HL-60/S4 treated with phorbol 12-myristate 13-acetate at 8.2 ng/mL for 4 days and 3 days (cell line): ENCODE measurements around the gene ZNF407.
"Not testable (repeated sequence)": the region's sequence is repeated elsewhere in the genome, so short reads cannot be mapped to it uniquely, and the experiment has no call there.

Source experiments
- in situ Hi-C: fragments of 300-500 bp; cut with MboI; formaldehyde crosslinking; loops from 2 replicates; pipeline ENCODE4 v1.15.0; 2022; ENCODE audit warnings: low sequenced_read_pairs

ZNF407 gene

DNA sequence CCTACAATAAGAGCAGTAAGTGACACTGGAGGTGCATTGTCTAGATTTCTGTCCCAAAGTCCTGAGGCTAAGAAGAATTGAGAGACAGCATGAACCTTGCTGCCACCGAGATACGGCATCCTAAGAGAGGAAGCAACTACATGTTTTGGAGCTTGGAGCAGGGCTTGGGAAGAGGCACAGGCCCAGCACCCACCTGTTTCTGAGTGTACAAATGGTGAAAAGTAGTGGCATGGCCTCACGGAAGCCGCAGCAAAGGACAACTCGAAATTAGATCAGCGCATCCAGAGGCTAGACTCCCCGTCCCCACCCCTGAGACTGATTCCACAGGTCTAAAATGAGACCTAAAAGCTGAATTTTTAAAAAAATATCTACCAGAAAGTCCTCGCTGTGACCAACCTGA lies 483.8 kb downstream of the ZNF407 start:
- in situ Hi-C loops = no loop called here

DNA sequence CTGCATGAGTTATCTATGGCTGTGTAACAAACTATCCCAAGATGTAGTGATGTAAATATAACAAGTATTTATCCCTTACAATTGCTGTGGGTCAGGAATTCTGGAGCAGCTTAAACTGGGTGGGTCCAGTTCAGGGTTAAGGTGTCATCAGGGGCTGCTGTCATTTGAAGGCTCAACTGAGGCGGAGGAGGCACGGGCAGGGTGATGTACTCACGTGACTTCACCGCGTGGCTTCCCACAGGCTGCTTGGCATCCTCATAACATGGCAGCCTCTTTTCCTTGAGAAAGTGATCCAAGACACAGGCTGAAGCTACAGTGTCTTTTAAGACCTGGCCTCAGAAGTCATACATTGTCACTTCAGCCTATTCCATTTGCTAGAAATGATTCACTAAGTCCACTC lies 485.5 kb downstream of the ZNF407 start:
- in situ Hi-C loops = no loop called here

GRCh38 chr18:75083761-75084160 lies 486.1 kb downstream of the ZNF407 start:
- in situ Hi-C loops = no loop called here

- in situ Hi-C loops = not testable (repeated sequence)
Observed at GRCh38 chr18:75085676-75086075, 488.0 kb downstream of the ZNF407 start.

DNA sequence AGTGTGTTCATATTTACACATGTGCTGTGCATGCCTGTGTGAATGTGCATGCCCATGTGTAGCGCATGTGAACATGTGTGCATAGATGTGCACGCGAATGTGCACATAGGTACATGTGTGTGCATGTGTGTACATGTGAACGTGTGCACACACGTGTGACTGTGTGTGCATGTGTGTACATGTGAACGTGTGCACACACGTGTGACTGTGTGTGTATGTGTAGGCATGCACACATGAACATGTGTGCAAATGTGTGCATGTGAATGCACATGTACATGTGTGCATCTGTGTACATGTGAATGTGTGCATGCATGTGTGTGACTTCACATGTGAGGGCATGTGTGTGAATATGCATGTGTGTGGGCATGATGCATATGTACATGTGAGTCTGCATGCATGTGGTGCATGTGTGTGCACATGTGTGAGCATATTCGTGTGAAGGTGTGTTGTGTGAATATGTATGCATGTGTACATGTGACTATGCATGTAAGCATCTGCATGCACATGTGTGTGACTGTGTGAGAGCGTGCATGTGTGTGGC lies 488.9 kb downstream of the ZNF407 start:
- in situ Hi-C loops = no loop called here

GRCh38 chr18:75087119-75088020 lies 489.7 kb downstream of the ZNF407 start:
- in situ Hi-C loops = no loop called here

DNA sequence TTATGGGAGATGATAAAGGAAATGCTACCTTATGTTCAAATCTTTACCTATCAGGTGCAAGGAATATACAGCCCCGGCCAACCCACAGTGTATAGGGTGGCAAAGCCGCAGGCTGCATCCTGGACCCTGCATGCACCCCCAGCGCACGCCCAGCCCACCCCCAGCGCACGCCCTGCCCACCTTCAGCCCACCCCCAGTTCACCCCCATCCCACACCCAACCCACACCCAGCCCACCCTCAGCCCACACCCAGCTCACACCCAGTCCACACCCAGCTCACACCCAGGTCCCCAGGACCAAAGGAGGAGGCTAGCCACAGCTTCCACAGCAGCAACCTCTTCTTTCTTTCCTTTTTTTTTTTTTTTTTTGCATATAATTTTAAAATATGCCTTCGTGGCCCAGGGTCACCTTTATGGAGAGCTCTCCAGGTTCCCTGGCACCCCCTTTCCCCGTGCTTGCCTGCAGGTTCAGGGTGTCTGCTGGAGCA lies 490.4 kb downstream of the ZNF407 start:
- in situ Hi-C loops = no loop called here

DNA sequence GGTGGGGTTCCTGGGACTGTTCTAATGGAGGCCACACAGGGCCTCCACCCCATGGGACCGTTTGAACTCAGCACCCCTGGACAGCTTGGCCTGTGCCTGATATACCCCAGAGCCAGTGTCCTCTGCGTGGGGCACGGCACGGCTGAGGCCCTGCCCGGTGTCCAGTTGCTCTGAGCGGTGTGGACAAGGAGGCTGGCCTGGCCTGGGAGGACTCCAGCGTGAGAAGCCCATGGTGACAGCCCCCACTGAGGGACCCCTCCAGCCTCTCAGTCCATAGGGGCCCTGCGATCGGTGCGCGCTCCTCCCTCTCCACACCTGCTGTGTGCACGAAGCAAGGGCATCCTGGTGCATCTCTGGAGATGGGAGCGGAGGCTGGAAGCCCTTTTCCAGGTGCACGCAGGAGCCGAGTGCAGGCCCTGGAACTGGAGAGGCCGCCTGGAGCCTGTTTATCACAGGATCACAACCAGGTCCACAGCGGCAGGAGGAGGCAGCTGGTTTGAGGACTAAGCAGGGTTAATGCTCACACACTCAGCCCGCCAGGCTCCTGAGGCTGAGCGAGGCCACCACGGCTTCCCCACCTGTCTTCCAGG lies 491.0 kb downstream of the ZNF407 start:
- in situ Hi-C loops = no loop called here

- in situ Hi-C loops = no loop called here
Observed at GRCh38 chr18:75089748-75090327, 492.2 kb downstream of the ZNF407 start.

GRCh38 chr18:75090336-75090735 lies 492.7 kb downstream of the ZNF407 start:
- in situ Hi-C loops = no loop called here

GRCh38 chr18:75097491-75098225 lies 500.0 kb downstream of the ZNF407 start:
- in situ Hi-C loops = no loop called here

GRCh38 chr18:75100832-75101630 lies 503.4 kb downstream of the ZNF407 start:
- in situ Hi-C loops = no loop called here

- in situ Hi-C loops = no loop called here
Observed at GRCh38 chr18:75101916-75102315, 504.2 kb downstream of the ZNF407 start.

DNA sequence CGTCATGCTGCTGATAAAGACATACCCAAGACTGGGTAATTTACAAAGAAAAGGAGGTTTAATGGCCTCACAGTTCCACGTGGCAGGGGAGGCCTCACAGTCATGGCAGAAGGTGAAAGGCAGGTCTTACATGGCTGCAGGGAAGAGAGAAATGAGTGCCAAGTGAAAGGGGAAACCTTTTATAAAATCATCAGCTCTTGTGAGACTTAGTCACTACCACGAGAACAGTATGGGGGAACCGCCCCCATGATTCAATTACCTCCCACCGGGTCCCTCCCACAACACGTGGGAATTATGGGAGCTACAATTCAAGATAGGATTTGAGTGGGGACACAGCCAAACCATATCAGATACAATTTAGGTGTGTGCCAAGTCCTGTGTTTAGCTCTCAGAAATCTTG lies 506.4 kb downstream of the ZNF407 start:
- in situ Hi-C loops = not testable (repeated sequence)

DNA sequence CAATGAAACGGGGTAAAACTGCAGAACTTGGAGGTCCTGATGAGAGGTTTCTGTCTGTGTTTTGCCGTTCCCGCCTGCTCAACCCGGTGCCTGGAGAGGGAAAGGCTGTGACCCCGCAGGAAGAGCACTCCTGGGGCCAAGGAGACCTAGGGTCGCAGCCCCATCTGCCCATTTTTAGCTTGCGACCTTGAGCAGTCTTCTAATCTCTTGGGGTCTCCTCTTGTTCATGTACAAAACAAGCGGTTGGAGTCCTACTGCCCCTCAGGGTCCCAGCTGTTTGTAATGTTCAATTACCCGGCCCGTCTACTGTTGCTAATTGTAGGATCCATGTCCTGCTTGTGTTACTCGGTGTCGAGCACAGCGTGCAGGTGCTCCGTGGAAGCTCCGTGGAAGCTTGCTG lies 506.8 kb downstream of the ZNF407 start:
- in situ Hi-C loops = no loop called here

GRCh38 chr18:75105551-75106254 lies 508.0 kb downstream of the ZNF407 start:
- in situ Hi-C loops = no loop called here

GRCh38 chr18:75106746-75107145 lies 509.1 kb downstream of the ZNF407 start:
- in situ Hi-C loops = no loop called here

DNA sequence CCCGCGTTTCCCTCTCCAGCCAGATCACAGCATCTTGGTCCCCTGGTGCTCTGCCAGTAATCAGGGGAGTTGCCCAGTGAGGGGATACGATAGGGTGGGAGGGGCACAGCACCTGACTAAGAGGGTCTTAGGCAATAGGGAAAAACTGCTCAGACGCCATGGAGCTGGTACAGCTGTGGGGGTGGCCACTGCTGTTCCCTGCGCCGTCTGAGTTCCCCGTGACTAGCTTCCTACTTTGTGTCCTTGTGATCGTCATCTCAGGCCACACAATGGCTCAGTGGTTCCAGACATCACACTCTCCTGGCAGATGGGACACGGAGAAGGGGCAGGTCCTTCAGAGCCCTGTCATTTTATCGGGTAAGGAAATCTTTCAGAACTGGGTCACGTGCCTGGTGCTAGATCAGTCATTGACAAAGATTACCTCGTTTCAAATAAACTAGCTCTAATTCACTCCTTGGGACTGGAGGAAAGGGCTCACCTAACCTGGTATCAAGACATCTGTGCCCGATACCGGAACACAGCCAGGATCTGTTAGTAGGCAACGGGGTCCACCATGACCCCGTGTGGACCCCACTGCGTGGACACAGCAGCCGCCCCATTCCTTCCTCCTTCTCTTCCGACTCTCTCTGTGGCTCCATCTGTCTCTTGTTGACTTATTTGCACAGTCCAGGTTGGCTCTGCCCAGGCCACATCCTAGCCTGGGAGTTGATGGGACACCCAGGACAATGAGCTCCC lies 509.7 kb downstream of the ZNF407 start:
- in situ Hi-C loops = no loop called here

DNA sequence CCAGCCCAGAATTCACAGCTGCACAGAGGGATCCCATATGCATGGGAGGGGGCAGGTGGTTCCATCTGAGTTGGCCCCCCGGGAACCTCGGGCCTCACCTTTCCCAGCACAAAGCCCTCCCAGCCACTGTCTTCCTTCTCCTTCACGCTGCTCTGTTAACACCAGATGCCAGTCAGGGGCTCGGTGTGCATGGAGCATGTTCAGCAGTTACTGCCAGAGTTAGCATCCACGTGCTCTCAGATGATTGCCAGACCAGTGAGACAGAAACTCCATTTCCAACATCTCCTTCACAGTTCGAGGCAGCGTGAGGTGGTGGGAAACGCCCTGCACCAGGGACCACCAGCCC lies 510.2 kb downstream of the ZNF407 start:
- in situ Hi-C loops = no loop called here
